Smooth muscle cell (in vitro differentiated cells): ENCODE results near the gene FAM9C. TPM values are rescaled to one million over a fixed set of nuclear protein-coding genes. Genes with fewer than 3 reads are reported as not detected.
A peak's percentile ranks its signal among the peaks of the same experiment; 100 is the strongest.

ENCODE experiments used
- DNase-seq: peaks from one replicate; lab custom pipeline; 2025; ENCODE audit not compliant: unreplicated experiment; lab: John Stamatoyannopoulos, UW
- H2AFZ ChIP-seq: fragments of 200-600 bp; sonication (generic); 2 replicates; pipeline ENCODE4 v1.6.0; 2016; ENCODE audit warnings: antibody characterized with exemption, low read depth, mild to moderate bottlenecking
- H3F3A ChIP-seq: fragments of 200-600 bp; sonication (generic); 2 replicates; pipeline ENCODE4 v1.6.0; 2017; ENCODE audit warnings: antibody characterized with exemption, low read depth
- H3K27ac ChIP-seq: fragments of 200-600 bp; sonication (generic); 2 replicates; pipeline ENCODE4 v1.5.1; 2016; ENCODE audit warnings: low read depth, mild to moderate bottlenecking
- H3K27me3 ChIP-seq: fragments of 200-600 bp; sonication (generic); 2 replicates; pipeline ENCODE4 v1.6.1; 2016; ENCODE audit warnings: low read depth, mild to moderate bottlenecking
- H3K36me3 ChIP-seq: fragments of 200-600 bp; sonication (generic); 2 replicates; pipeline ENCODE4 v1.5.1; 2016; ENCODE audit warnings: low read depth
- H3K4me1 ChIP-seq: fragments of 200-600 bp; sonication (generic); 2 replicates; pipeline ENCODE4 v1.5.1; 2016; ENCODE audit warnings: low read depth
- H3K4me2 ChIP-seq: fragments of 200-600 bp; sonication (generic); 2 replicates; pipeline ENCODE4 v1.6.0; 2016; ENCODE audit warnings: mild to moderate bottlenecking
- H3K4me3 ChIP-seq: fragments of 200-600 bp; sonication (generic); 2 replicates; pipeline ENCODE4 v1.5.1; 2016; ENCODE audit warnings: mild to moderate bottlenecking
- H3K79me2 ChIP-seq: fragments of 200-600 bp; sonication (generic); 2 replicates; pipeline ENCODE4 v1.6.0; 2016; ENCODE audit warnings: low read depth, mild to moderate bottlenecking
- H3K9ac ChIP-seq: fragments of 200-600 bp; sonication (generic); 2 replicates; pipeline ENCODE4 v1.6.0; 2016; ENCODE audit warnings: low read depth
- H3K9me3 ChIP-seq: fragments of 200-600 bp; sonication (generic); replicated peaks from 2 replicates; pipeline ENCODE4 v1.5.1; 2016; ENCODE audit warnings: low read depth
- H4K20me1 ChIP-seq: fragments of 200-600 bp; sonication (generic); 2 replicates; pipeline ENCODE4 v1.6.0; 2016; ENCODE audit warnings: low read depth
- WGBS: methylation state at CpG from one replicate; pipeline ENCODE4 v1.1.7; 2016; ENCODE audit warnings: low lambda C conversion rate; 5-methylcytosine and 5-hydroxymethylcytosine counted together
- polyA plus RNA-seq: library from polyadenylated mRNA; unstranded; fragments of >200 nt; fragmentation: Nextera tagmentation; extraction: Ambion mirVana; gene quantifications from 2 replicates; pipeline ENCODE4 v1.2.1, GENCODE V29; 2016
- total RNA-seq: library from RNA; depleted of rRNA; stranded (reverse); fragments of >200 nt; gene quantifications from 2 replicates; pipeline ENCODE4 v1.2.3, GENCODE V29; 2014
- TF ChIP-seq, protein P1 (sequence below): fragments of 200-600 bp; sonication (generic); IDR thresholded peaks from 2 replicates; pipeline ENCODE4 v1.5.1; 2017; ENCODE audit warnings: borderline replicate concordance, mild to moderate bottlenecking, antibody characterized with exemption; ENCODE audit not compliant: insufficient read depth, poor library complexity, severe bottlenecking

FAM9C gene
- total and polyA plus RNA-seq, 2 experiments from 2014 or later: not detected

DNA sequence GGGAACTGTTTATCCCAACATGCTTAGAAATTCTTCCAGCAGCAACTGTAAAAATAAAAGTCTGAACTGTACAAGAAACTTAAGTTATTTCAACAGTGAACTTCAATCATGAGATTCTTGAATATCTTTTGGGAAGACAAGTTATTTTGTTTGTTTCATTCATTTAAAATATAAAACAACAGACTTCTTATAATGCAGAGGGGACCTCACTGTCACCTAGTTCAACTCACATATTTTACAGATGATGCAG lies 14.9 kb downstream of the FAM9C start:
- no peak overlapping the region for H3K4me3 ChIP-seq
- DNase-seq: no peak
- no peaks in the 10 kb centered on the region for H3K9me3 ChIP-seq
- H3F3A ChIP-seq: peaks cover 7% of the 10 kb centered on the region
- H3K36me3 ChIP-seq: no peaks in the 10 kb centered on the region
- no peaks in the 10 kb centered on the region for H3K27me3 ChIP-seq
- no peaks in the 10 kb centered on the region for H3K79me2 ChIP-seq
- H3K4me2 ChIP-seq: peak overlapping the region; percentile 64
- peaks cover 20% of the 10 kb centered on the region for H3K4me1 ChIP-seq
- TF ChIP-seq, protein P1, sequence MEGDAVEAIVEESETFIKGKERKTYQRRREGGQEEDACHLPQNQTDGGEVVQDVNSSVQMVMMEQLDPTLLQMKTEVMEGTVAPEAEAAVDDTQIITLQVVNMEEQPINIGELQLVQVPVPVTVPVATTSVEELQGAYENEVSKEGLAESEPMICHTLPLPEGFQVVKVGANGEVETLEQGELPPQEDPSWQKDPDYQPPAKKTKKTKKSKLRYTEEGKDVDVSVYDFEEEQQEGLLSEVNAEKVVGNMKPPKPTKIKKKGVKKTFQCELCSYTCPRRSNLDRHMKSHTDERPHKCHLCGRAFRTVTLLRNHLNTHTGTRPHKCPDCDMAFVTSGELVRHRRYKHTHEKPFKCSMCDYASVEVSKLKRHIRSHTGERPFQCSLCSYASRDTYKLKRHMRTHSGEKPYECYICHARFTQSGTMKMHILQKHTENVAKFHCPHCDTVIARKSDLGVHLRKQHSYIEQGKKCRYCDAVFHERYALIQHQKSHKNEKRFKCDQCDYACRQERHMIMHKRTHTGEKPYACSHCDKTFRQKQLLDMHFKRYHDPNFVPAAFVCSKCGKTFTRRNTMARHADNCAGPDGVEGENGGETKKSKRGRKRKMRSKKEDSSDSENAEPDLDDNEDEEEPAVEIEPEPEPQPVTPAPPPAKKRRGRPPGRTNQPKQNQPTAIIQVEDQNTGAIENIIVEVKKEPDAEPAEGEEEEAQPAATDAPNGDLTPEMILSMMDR: no peak
- peak overlapping the region; percentile 82 for H3K27ac ChIP-seq
- H2AFZ ChIP-seq: peak overlapping the region; percentile 88
- H3K9ac ChIP-seq: peak overlapping the region; percentile 62
- no peaks in the 10 kb centered on the region for H4K20me1 ChIP-seq

GRCh38 chrX:13028871-13029636 lies 15.4 kb downstream of the FAM9C start:
- Histone ChIP-seq H3K9me3 (no peaks in the 10 kb centered on the region), H3K79me2 (no peaks in the 10 kb centered on the region), H3K9ac (peak overlapping the region; percentile 62), H3K4me3 (no peak overlapping the region), H3K36me3 (no peaks in the 10 kb centered on the region), H3F3A (peaks cover 7% of the 10 kb centered on the region), H3K27me3 (no peaks in the 10 kb centered on the region), H3K4me2 (peak overlapping the region; percentile 64), H2AFZ (peak overlapping the region; percentile 88), H4K20me1 (no peaks in the 10 kb centered on the region), H3K4me1 (peaks cover 20% of the 10 kb centered on the region), H3K27ac (peak overlapping the region; percentile 82)
- DNase-seq: no peak
- WGBS: 16% methylated on average over 6 of the region's 6 CpGs
- TF ChIP-seq, protein P1: no peak

GRCh38 chrX:13026877-13027652 lies 17.4 kb downstream of the FAM9C start:
- TF ChIP-seq, protein P1: no peak
- no peak overlapping the region for H3K27ac ChIP-seq
- H3K27me3 ChIP-seq: no peaks in the 10 kb centered on the region
- H3K36me3 ChIP-seq: no peaks in the 10 kb centered on the region
- no peak overlapping the region for H2AFZ ChIP-seq
- no peak overlapping the region for H3K9ac ChIP-seq
- no peak overlapping the region for H3K4me2 ChIP-seq
- H3K79me2 ChIP-seq: no peaks in the 10 kb centered on the region
- H3K4me1 ChIP-seq: peaks cover 28% of the 10 kb centered on the region
- no peak overlapping the region for H3K4me3 ChIP-seq
- no peak for DNase-seq
- H3K9me3 ChIP-seq: no peaks in the 10 kb centered on the region
- peaks cover 7% of the 10 kb centered on the region for H3F3A ChIP-seq
- 95% methylated on average over 8 of the region's 8 CpGs for WGBS
- H4K20me1 ChIP-seq: no peaks in the 10 kb centered on the region
